Activated T-helper 1 cell treated with anti-CD3 and anti-CD28 coated beads, Interleukin-12 subunit alpha, Interleukin-12 subunit beta, Interleukin-2, Interleukin-4 antibody, amounts not matched to agents 30 ng/mL and 10 ng/mL and 1 ng/mL, durations not matched to agents 14 hours and 24 hours and 36 hours (primary cell): Measurements from ENCODE around the gene CADM2. TPM values are rescaled to one million over a fixed set of nuclear protein-coding genes. Genes with fewer than 3 reads are reported as not detected.
"Not testable (repeated sequence)": the region's sequence is repeated elsewhere in the genome, so short reads cannot be mapped to it uniquely, and the experiment has no call there.

Experiments used
- DNase-seq: peaks from one replicate; pipeline ENCODE4 v3.0.0; 2021; ENCODE audit warnings: low spot score
- H3K27ac Mint-ChIP-seq: one replicate; pipeline ENCODE4 v1.8.0; 2021; ENCODE audit warnings: mild to moderate bottlenecking, mixed read lengths
- H3K27me3 Mint-ChIP-seq: one replicate; pipeline ENCODE4 v1.8.0; 2022; ENCODE audit warnings: mild to moderate bottlenecking, moderate library complexity, mixed read lengths; ENCODE audit not compliant: insufficient read depth
- H3K36me3 Mint-ChIP-seq: one replicate; pipeline ENCODE4 v1.8.0; 2021; ENCODE audit warnings: low read depth, mixed read lengths
- H3K4me1 Mint-ChIP-seq: one replicate; pipeline ENCODE4 v1.8.0; 2021; ENCODE audit warnings: low read depth, mixed read lengths
- H3K4me3 Mint-ChIP-seq: one replicate; pipeline ENCODE4 v1.8.0; 2021; ENCODE audit warnings: mild to moderate bottlenecking, moderate library complexity, mixed read lengths
- H3K9me3 Mint-ChIP-seq: one replicate; pipeline ENCODE4 v1.8.0; 2021; ENCODE audit warnings: mixed read lengths
- intact Hi-C: fragments of 100-400 bp; cut with micrococcal nuclease; formaldehyde crosslinking; loops from one replicate; pipeline ENCODE4 v1.15.1; 2024
- total RNA-seq: library from RNA; stranded (reverse); gene quantifications from 2 replicates; pipeline ENCODE4 v1.2.3, GENCODE V29; 2022

The CADM2 gene
- total RNA-seq, 1 donor from 2014 or later = not detected

GRCh38 chr3:85498177-85498576 lies 539.4 kb downstream of the CADM2 start:
- intact Hi-C loops = no loop called here
- H3K4me3 Mint-ChIP-seq = no peak overlapping the region
- H3K36me3 Mint-ChIP-seq = no peaks in the 10 kb centered on the region
- no peaks in the 10 kb centered on the region for H3K27me3 Mint-ChIP-seq
- no peak for DNase-seq
- no peaks in the 10 kb centered on the region for H3K9me3 Mint-ChIP-seq
- no peaks in the 10 kb centered on the region for H3K4me1 Mint-ChIP-seq
- no peak overlapping the region for H3K27ac Mint-ChIP-seq

- intact Hi-C loops = no loop called here
- Mint-ChIP-seq H3K36me3 (no peaks in the 10 kb centered on the region), H3K27ac (no peak overlapping the region), H3K4me1 (no peaks in the 10 kb centered on the region), H3K27me3 (no peaks in the 10 kb centered on the region), H3K4me3 (no peak overlapping the region), H3K9me3 (no peaks in the 10 kb centered on the region)
- no peak for DNase-seq
These were observed 543.5 kb downstream of the CADM2 start for GRCh38 chr3:85502148-85502875.

DNA sequence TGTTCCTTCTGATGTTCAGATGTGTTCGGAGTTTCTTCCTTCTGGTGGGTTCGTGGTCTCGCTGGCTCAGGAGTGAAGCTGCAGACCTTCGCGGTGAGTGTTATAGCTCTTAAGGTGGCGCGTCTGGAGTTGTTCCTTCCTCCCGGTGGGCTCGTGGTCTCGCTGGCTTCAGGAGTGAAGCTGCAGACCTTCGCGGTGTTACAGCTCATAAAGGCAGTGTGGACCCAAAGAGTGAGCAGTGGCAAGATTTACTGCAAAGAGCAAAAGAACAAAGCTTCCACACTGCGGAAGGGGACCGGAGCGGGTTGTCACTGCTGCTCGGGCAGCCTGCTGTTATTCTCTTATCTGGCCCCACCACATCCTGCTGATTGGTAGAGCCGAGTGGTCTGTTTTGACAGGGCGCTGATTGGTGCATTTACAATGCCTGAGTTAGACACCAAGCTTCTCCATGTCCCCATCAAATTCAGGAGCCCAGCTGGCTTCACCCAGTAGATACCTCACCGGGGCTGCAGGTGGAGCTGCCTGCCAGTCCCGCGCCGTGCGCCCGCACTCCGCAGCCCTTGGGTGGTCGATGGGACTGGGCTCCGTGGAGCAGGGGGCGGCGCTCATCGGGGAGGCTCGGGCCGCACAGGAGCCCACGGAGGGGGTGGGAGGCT lies 545.5 kb downstream of the CADM2 start:
- H3K27ac Mint-ChIP-seq, H3K4me1 Mint-ChIP-seq, H3K27me3 Mint-ChIP-seq, DNase-seq, intact Hi-C loops, H3K4me3 Mint-ChIP-seq, H3K9me3 Mint-ChIP-seq, H3K36me3 Mint-ChIP-seq: not testable (repeated sequence)

DNA sequence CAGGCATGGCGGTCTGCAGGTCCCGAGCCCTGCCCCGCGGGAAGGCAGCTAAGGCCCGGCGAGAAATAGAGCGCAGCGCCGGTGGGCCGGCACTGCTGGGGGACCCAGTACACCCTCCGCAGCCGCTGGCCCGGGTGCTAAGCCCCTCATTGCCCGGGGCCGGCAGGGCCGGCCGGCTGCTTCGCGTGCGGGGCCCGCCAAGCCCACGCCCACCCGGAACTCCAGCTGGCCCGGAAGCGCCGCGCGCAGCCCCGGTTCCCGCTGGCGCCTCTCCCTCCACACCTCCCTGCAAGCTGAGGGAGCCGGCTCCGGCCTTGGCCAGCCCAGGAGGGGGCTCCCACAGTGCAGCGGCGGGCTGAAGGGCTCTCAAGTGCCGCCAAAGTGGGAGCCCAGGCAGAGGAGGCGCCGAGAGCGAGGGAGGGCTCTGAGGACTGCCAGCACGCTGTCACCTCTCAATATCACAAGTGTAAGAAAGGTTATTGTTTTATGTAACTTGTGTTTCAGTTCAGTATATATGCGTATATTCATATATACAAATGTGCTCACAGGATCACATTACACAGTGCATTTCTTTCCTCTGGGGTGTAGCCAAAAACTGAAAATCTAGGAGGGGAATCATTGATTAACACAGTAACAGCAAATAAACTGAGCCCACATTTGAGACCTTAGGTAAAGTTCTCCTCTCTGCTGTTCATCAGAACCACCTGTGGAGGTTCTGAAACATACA lies 546.2 kb downstream of the CADM2 start:
- H3K27me3 Mint-ChIP-seq, H3K4me3 Mint-ChIP-seq, H3K36me3 Mint-ChIP-seq, intact Hi-C loops, H3K9me3 Mint-ChIP-seq, DNase-seq, H3K27ac Mint-ChIP-seq, H3K4me1 Mint-ChIP-seq: not testable (repeated sequence)

- intact Hi-C loops, H3K27ac Mint-ChIP-seq, H3K4me1 Mint-ChIP-seq, H3K36me3 Mint-ChIP-seq, H3K9me3 Mint-ChIP-seq, DNase-seq, H3K4me3 Mint-ChIP-seq, H3K27me3 Mint-ChIP-seq: not testable (repeated sequence)
These were observed 548.3 kb downstream of the CADM2 start for GRCh38 chr3:85507052-85507451.

- intact Hi-C loops = no loop called here
- no peak overlapping the region for H3K27ac Mint-ChIP-seq
- H3K4me3 Mint-ChIP-seq = no peak overlapping the region
These were observed 549.9 kb downstream of the CADM2 start for GRCh38 chr3:85508659-85509058.

GRCh38 chr3:85516146-85516545 lies 557.4 kb downstream of the CADM2 start:
- Mint-ChIP-seq H3K27me3 (no peaks in the 10 kb centered on the region), H3K9me3 (no peaks in the 10 kb centered on the region), H3K36me3 (no peaks in the 10 kb centered on the region), H3K4me1 (no peaks in the 10 kb centered on the region), H3K27ac (no peak overlapping the region), H3K4me3 (no peak overlapping the region)
- no peak for DNase-seq
- intact Hi-C loops = no loop called here

More at GRCh38 chr3:85508659-85509058, 549.9 kb downstream of the CADM2 start:
- Mint-ChIP-seq H3K9me3 (no peaks in the 10 kb centered on the region), H3K36me3 (no peaks in the 10 kb centered on the region), H3K4me1 (no peaks in the 10 kb centered on the region), H3K27me3 (no peaks in the 10 kb centered on the region)
- no peak for DNase-seq

- intact Hi-C loops = no loop called here
- H3K4me3 Mint-ChIP-seq = no peak overlapping the region
- DNase-seq = no peak
- H3K36me3 Mint-ChIP-seq = no peaks in the 10 kb centered on the region
- H3K4me1 Mint-ChIP-seq = no peaks in the 10 kb centered on the region
- H3K27ac Mint-ChIP-seq = no peak overlapping the region
- no peaks in the 10 kb centered on the region for H3K27me3 Mint-ChIP-seq
- peaks cover 4% of the 10 kb centered on the region for H3K9me3 Mint-ChIP-seq
These were observed 565.3 kb downstream of the CADM2 start for GRCh38 chr3:85524104-85524503.

GRCh38 chr3:85525264-85525663 lies 566.5 kb downstream of the CADM2 start:
- H3K27ac Mint-ChIP-seq = no peak overlapping the region
- no peak for DNase-seq
- H3K36me3 Mint-ChIP-seq = no peaks in the 10 kb centered on the region
- no peak overlapping the region for H3K4me3 Mint-ChIP-seq
- H3K4me1 Mint-ChIP-seq = no peaks in the 10 kb centered on the region
- intact Hi-C loops = no loop called here
- peaks cover 10% of the 10 kb centered on the region for H3K9me3 Mint-ChIP-seq
- H3K27me3 Mint-ChIP-seq = no peaks in the 10 kb centered on the region

DNA sequence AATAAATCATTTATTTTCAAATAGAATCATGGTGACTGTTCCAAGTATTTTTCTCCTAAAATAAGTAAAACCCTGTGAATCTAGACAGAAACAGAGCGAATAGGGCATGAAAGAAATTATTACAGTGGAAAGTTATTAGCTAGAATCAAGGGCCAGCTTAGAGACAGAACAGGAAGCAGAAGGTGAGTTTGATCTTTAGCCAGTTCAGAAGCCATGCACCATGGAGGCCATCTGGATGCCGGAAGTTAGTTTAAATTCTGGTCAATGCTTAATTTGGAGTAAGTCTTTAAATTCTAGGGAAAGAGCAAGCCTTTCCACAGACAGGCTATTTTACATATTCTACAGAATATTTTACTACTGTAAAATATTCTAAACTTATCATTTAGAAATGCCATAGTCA lies 574.8 kb downstream of the CADM2 start:
- Mint-ChIP-seq H3K9me3 (peaks cover 12% of the 10 kb centered on the region), H3K4me1 (no peaks in the 10 kb centered on the region), H3K36me3 (no peaks in the 10 kb centered on the region), H3K27me3 (no peaks in the 10 kb centered on the region), H3K4me3 (no peak overlapping the region), H3K27ac (no peak overlapping the region)
- DNase-seq = no peak
- intact Hi-C loops = no loop called here

DNA sequence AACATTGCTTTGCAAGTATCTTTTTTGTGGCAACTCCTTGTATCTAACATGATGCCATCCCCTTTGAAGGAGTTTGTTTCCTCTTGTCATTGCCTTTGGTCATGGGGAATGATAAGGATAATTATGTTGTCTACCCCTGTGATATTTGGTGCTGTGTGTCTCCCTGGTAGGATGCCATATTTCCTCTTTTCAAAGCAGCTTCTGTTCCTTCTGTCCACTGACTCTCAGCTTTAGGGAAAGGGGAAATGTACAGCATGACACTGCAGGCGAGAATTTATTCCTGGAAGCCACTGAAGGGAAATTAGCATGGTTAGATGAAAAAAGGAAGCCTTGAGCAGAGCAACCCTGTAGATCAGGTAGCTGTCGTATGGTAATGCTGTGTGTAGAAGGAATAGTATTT lies 576.7 kb downstream of the CADM2 start:
- H3K4me3 Mint-ChIP-seq = no peak overlapping the region
- H3K27me3 Mint-ChIP-seq = no peaks in the 10 kb centered on the region
- peaks cover 6% of the 10 kb centered on the region for H3K9me3 Mint-ChIP-seq
- H3K36me3 Mint-ChIP-seq = no peaks in the 10 kb centered on the region
- intact Hi-C loops = no loop called here
- no peaks in the 10 kb centered on the region for H3K4me1 Mint-ChIP-seq
- H3K27ac Mint-ChIP-seq = no peak overlapping the region
- no peak for DNase-seq

- DNase-seq = no peak
- Mint-ChIP-seq H3K9me3 (no peaks in the 10 kb centered on the region), H3K27me3 (no peaks in the 10 kb centered on the region), H3K4me1 (no peaks in the 10 kb centered on the region), H3K27ac (no peak overlapping the region), H3K36me3 (no peaks in the 10 kb centered on the region), H3K4me3 (no peak overlapping the region)
- intact Hi-C loops = no loop called here
These were observed 580.4 kb downstream of the CADM2 start for GRCh38 chr3:85539232-85539631.

DNA sequence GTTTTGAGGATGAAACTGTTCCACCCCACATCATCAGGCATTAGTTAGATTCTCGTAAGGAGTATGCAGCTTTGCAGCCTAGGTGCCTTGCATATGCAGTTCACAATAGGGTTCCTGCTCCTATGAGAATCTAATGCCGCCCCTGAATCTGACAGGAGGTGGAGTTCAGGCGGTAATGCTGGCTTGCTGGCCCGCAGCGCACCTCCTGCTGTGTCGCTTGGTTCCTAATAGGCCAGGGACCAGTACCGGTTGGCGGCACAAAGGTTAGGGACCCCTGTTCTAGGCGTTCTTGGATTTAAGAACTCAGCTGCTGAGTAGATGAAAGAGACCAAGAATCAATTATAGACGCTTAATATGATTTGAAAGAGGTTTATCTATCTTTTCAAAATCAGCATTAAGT lies 595.4 kb downstream of the CADM2 start:
- H3K27me3 Mint-ChIP-seq = no peaks in the 10 kb centered on the region
- H3K4me3 Mint-ChIP-seq = no peak overlapping the region
- intact Hi-C loops = no loop called here
- no peaks in the 10 kb centered on the region for H3K36me3 Mint-ChIP-seq
- no peak overlapping the region for H3K27ac Mint-ChIP-seq
- H3K9me3 Mint-ChIP-seq = no peaks in the 10 kb centered on the region
- DNase-seq = no peak
- no peaks in the 10 kb centered on the region for H3K4me1 Mint-ChIP-seq
